ENCODE measurements around the gene LCE1D.

Gene LCE1D

GRCh38 chr1:152824964-152825363 lies 28.4 kb downstream of the LCE1D start:
- H2AFZ ChIP-seq (ENCODE audit: low read length) = no peak overlapping the region
- no peak overlapping the region for H4K8ac ChIP-seq (ENCODE audit: low read depth, low read length)
- H3K4me3 ChIP-seq (ENCODE audit: low read length in 2 of 2) = no peak overlapping the region
- no peak overlapping the region for H3K27ac ChIP-seq (replicated peaks; ENCODE audit: low read length)
- peaks cover 0 to 8% of the 10 kb centered on the region in 2 donors for H3K9me3 ChIP-seq (replicated peaks in 1 of 2; ENCODE audit: control insufficient read depth in 2 of 2, insufficient read depth in 1 of 2, low read depth in 1 of 2, low read length in 2 of 2)
- no peak overlapping the region for H2BK120ac ChIP-seq (ENCODE audit: low read depth, low read length)
- no peak overlapping the region for H2BK12ac ChIP-seq (ENCODE audit: low read length)
- no peak overlapping the region for H4K91ac ChIP-seq (ENCODE audit: low read depth, low read length, poor library complexity)
- H3K27me3 ChIP-seq (ENCODE audit: control insufficient read depth in 3 of 3, insufficient read depth in 3 of 3, low read depth in 1 of 3, low read length in 3 of 3) = no peaks in the 10 kb centered on the region
- H3K79me1 ChIP-seq (ENCODE audit: low read depth, low read length) = no peaks in the 10 kb centered on the region
- no peaks in the 10 kb centered on the region for H3K36me3 ChIP-seq (replicated peaks in 1 of 2; ENCODE audit: control insufficient read depth in 2 of 2, insufficient read depth in 2 of 2, low read length in 2 of 2)
- no peak overlapping the region for H3K14ac ChIP-seq (ENCODE audit: low read length)
- H2BK15ac ChIP-seq (ENCODE audit: low read length) = no peak overlapping the region
- no peak overlapping the region for H3K9ac ChIP-seq (ENCODE audit: low read depth, low read length, poor library complexity)
- no peaks in the 10 kb centered on the region for H3K4me1 ChIP-seq (ENCODE audit: control insufficient read depth in 2 of 2, insufficient read depth in 1 of 2, low read depth in 1 of 2, low read length in 2 of 2)
- H3K18ac ChIP-seq (ENCODE audit: low read length) = no peak overlapping the region
- H2BK5ac ChIP-seq (ENCODE audit: low read length) = no peak overlapping the region
- no peak overlapping the region for H2AK5ac ChIP-seq (ENCODE audit: low read depth, low read length)
- H3K4me2 ChIP-seq (ENCODE audit: insufficient read depth, low read length, poor library complexity, severe bottlenecking) = no peak overlapping the region
- H3K4ac ChIP-seq (ENCODE audit: low read length) = no peak overlapping the region
- no peak for DNase-seq (ENCODE audit: low spot score)
- no peak overlapping the region for H3K23ac ChIP-seq (ENCODE audit: low read depth, low read length, poor library complexity)

- Histone ChIP-seq H3K4ac (ENCODE audit: low read length) (no peak within 1 kb of the TSS), H3K79me1 (ENCODE audit: low read depth, low read length) (no peaks in the 10 kb centered on the region), H3K36me3 (replicated peaks in 1 of 2; ENCODE audit: control insufficient read depth in 2 of 2, insufficient read depth in 2 of 2, low read length in 2 of 2) (no peaks in the 10 kb centered on the region), H4K91ac (ENCODE audit: low read depth, low read length, poor library complexity) (no peak within 1 kb of the TSS), H3K18ac (ENCODE audit: low read length) (no peak within 1 kb of the TSS), H3K14ac (ENCODE audit: low read length) (no peak within 1 kb of the TSS), H2BK15ac (ENCODE audit: low read length) (no peak within 1 kb of the TSS), H2BK120ac (ENCODE audit: low read depth, low read length) (no peak within 1 kb of the TSS), H3K27me3 (ENCODE audit: control insufficient read depth in 3 of 3, insufficient read depth in 3 of 3, low read depth in 1 of 3, low read length in 3 of 3) (no peaks in the 10 kb centered on the region), H3K4me1 (ENCODE audit: control insufficient read depth in 2 of 2, insufficient read depth in 1 of 2, low read depth in 1 of 2, low read length in 2 of 2) (no peaks in the 10 kb centered on the region), H3K4me2 (ENCODE audit: insufficient read depth, low read length, poor library complexity, severe bottlenecking) (no peak within 1 kb of the TSS), H3K9ac (ENCODE audit: low read depth, low read length, poor library complexity) (no peak within 1 kb of the TSS), H2AK5ac (ENCODE audit: low read depth, low read length) (no peak within 1 kb of the TSS), H3K27ac (replicated peaks; ENCODE audit: low read length) (no peak within 1 kb of the TSS), H3K9me3 (replicated peaks in 1 of 2; ENCODE audit: control insufficient read depth in 2 of 2, insufficient read depth in 1 of 2, low read depth in 1 of 2, low read length in 2 of 2) (peaks cover 0 to 8% of the 10 kb centered on the region in 2 donors), H4K8ac (ENCODE audit: low read depth, low read length) (no peak within 1 kb of the TSS), H2BK5ac (ENCODE audit: low read length) (no peak within 1 kb of the TSS), H2BK12ac (ENCODE audit: low read length) (no peak within 1 kb of the TSS), H2AFZ (ENCODE audit: low read length) (no peak within 1 kb of the TSS), H3K23ac (ENCODE audit: low read depth, low read length, poor library complexity) (no peak within 1 kb of the TSS), H3K4me3 (ENCODE audit: low read length in 2 of 2) (no peak within 1 kb of the TSS)
- WGBS, 2 donors (ENCODE audit: extremely low coverage in 2 of 2, insufficient read length in 2 of 2, insufficient replicate concordance in 1 of 2) = no CpG with 5 or more reads among the region's 2 CpGs
- DNase-seq (ENCODE audit: low spot score) = no peak
Observed at GRCh38 chr1:152827173-152827572, 30.7 kb downstream of the LCE1D start, which contains the start of gene LCE1A. TSS of gene LCE1A (plus strand) at chr1:152827473. CDS start at chr1:152827473, 0 bp downstream.

GRCh38 chr1:152836870-152837269 lies 40.3 kb downstream of the LCE1D start:
- Histone ChIP-seq H4K8ac (ENCODE audit: low read depth, low read length) (no peak overlapping the region), H3K4me3 (ENCODE audit: low read length in 2 of 2) (no peak overlapping the region), H3K18ac (ENCODE audit: low read length) (no peak overlapping the region), H2AK5ac (ENCODE audit: low read depth, low read length) (no peak overlapping the region), H3K14ac (ENCODE audit: low read length) (no peak overlapping the region), H2BK12ac (ENCODE audit: low read length) (no peak overlapping the region), H3K4me1 (ENCODE audit: control insufficient read depth in 2 of 2, insufficient read depth in 1 of 2, low read depth in 1 of 2, low read length in 2 of 2) (no peaks in the 10 kb centered on the region), H3K4me2 (ENCODE audit: insufficient read depth, low read length, poor library complexity, severe bottlenecking) (no peak overlapping the region), H3K79me1 (ENCODE audit: low read depth, low read length) (no peaks in the 10 kb centered on the region), H4K91ac (ENCODE audit: low read depth, low read length, poor library complexity) (no peak overlapping the region), H2BK5ac (ENCODE audit: low read length) (no peak overlapping the region), H3K4ac (ENCODE audit: low read length) (no peak overlapping the region), H2BK15ac (ENCODE audit: low read length) (no peak overlapping the region), H2BK120ac (ENCODE audit: low read depth, low read length) (no peak overlapping the region), H2AFZ (ENCODE audit: low read length) (no peak overlapping the region), H3K23ac (ENCODE audit: low read depth, low read length, poor library complexity) (no peak overlapping the region), H3K9me3 (replicated peaks in 1 of 2; ENCODE audit: control insufficient read depth in 2 of 2, insufficient read depth in 1 of 2, low read depth in 1 of 2, low read length in 2 of 2) (peaks cover 0 to 8% of the 10 kb centered on the region in 2 donors), H3K36me3 (replicated peaks in 1 of 2; ENCODE audit: control insufficient read depth in 2 of 2, insufficient read depth in 2 of 2, low read length in 2 of 2) (no peaks in the 10 kb centered on the region), H3K9ac (ENCODE audit: low read depth, low read length, poor library complexity) (no peak overlapping the region), H3K27me3 (ENCODE audit: control insufficient read depth in 3 of 3, insufficient read depth in 3 of 3, low read depth in 1 of 3, low read length in 3 of 3) (no peaks in the 10 kb centered on the region), H3K27ac (replicated peaks; ENCODE audit: low read length) (no peak overlapping the region)
- DNase-seq (ENCODE audit: low spot score) = no peak
- no CpG with 5 or more reads among the region's 2 CpGs for WGBS, 2 donors (ENCODE audit: extremely low coverage in 2 of 2, insufficient read length in 2 of 2, insufficient replicate concordance in 1 of 2)

GRCh38 chr1:152842556-152842955 lies 46.0 kb downstream of the LCE1D start, which contains the start of gene LCE6A:
TSS of gene LCE6A (plus strand) at chr1:152842856. CDS start at chr1:152843521, 665 bp downstream.
- Histone ChIP-seq H2BK5ac (ENCODE audit: low read length) (no peak within 1 kb of the TSS), H3K18ac (ENCODE audit: low read length) (no peak within 1 kb of the TSS), H2AFZ (ENCODE audit: low read length) (no peak within 1 kb of the TSS), H3K14ac (ENCODE audit: low read length) (no peak within 1 kb of the TSS), H3K27ac (replicated peaks; ENCODE audit: low read length) (no peak within 1 kb of the TSS), H3K27me3 (ENCODE audit: control insufficient read depth in 3 of 3, insufficient read depth in 3 of 3, low read depth in 1 of 3, low read length in 3 of 3) (no peaks in the 10 kb centered on the region), H3K79me1 (ENCODE audit: low read depth, low read length) (no peaks in the 10 kb centered on the region), H3K9ac (ENCODE audit: low read depth, low read length, poor library complexity) (no peak within 1 kb of the TSS), H3K4me3 (ENCODE audit: low read length in 2 of 2) (peak within 1 kb of the TSS in 1 of 2 donors; percentile 25), H4K8ac (ENCODE audit: low read depth, low read length) (no peak within 1 kb of the TSS), H3K23ac (ENCODE audit: low read depth, low read length, poor library complexity) (no peak within 1 kb of the TSS), H2AK5ac (ENCODE audit: low read depth, low read length) (no peak within 1 kb of the TSS), H3K4me2 (ENCODE audit: insufficient read depth, low read length, poor library complexity, severe bottlenecking) (no peak within 1 kb of the TSS), H3K4ac (ENCODE audit: low read length) (no peak within 1 kb of the TSS), H3K36me3 (replicated peaks in 1 of 2; ENCODE audit: control insufficient read depth in 2 of 2, insufficient read depth in 2 of 2, low read length in 2 of 2) (no peaks in the 10 kb centered on the region), H3K9me3 (replicated peaks in 1 of 2; ENCODE audit: control insufficient read depth in 2 of 2, insufficient read depth in 1 of 2, low read depth in 1 of 2, low read length in 2 of 2) (peaks cover 0 to 21% of the 10 kb centered on the region in 2 donors), H2BK120ac (ENCODE audit: low read depth, low read length) (no peak within 1 kb of the TSS), H2BK12ac (ENCODE audit: low read length) (no peak within 1 kb of the TSS), H4K91ac (ENCODE audit: low read depth, low read length, poor library complexity) (no peak within 1 kb of the TSS), H3K4me1 (ENCODE audit: control insufficient read depth in 2 of 2, insufficient read depth in 1 of 2, low read depth in 1 of 2, low read length in 2 of 2) (no peaks in the 10 kb centered on the region), H2BK15ac (ENCODE audit: low read length) (no peak within 1 kb of the TSS)
- no peak for DNase-seq (ENCODE audit: low spot score)
- no CpG with 5 or more reads among the region's 3 CpGs for WGBS, 2 donors (ENCODE audit: extremely low coverage in 2 of 2, insufficient read length in 2 of 2, insufficient replicate concordance in 1 of 2)

All from neuronal stem cell (in vitro differentiated cells).